ENCODE results near the gene KISS1R. TPM values are rescaled to one million over a fixed set of nuclear protein-coding genes. Genes with fewer than 3 reads are reported as not detected.

Gene KISS1R
- total RNA-seq, 2 experiments from 2014 or later: 0.55 to 1.1 TPM

GRCh38 chr19:927780-928401, 10.8 kb downstream of the KISS1R start:
- H3K27me3 Mint-ChIP-seq (ENCODE audit: low read depth): no peaks in the 10 kb centered on the region
- peaks cover 15% of the 10 kb centered on the region for H3K36me3 Mint-ChIP-seq (ENCODE audit: low read depth)
- no peaks in the 10 kb centered on the region for H3K9me3 Mint-ChIP-seq (ENCODE audit: insufficient read depth)
- DNase-seq (no peak), ATAC-seq (no peak)
- peak overlapping the region; percentile 46 for H3K4me3 Mint-ChIP-seq
- ChIA-PET CTCF (no interaction called here), POLR2A (no interaction called here)
- H3K27ac Mint-ChIP-seq: no peak overlapping the region
- peaks cover 16% of the 10 kb centered on the region for H3K4me1 Mint-ChIP-seq (ENCODE audit: low read depth)

GRCh38 chr19:928471-929202, 11.5 kb downstream of the KISS1R start:
- Mint-ChIP-seq H3K36me3 (ENCODE audit: low read depth) (peaks cover 15% of the 10 kb centered on the region), H3K27ac (no peak overlapping the region), H3K4me3 (no peak overlapping the region), H3K9me3 (ENCODE audit: insufficient read depth) (no peaks in the 10 kb centered on the region), H3K4me1 (ENCODE audit: low read depth) (peaks cover 23% of the 10 kb centered on the region), H3K27me3 (ENCODE audit: low read depth) (no peaks in the 10 kb centered on the region)
- ATAC-seq (no peak), DNase-seq (no peak)
- ChIA-PET POLR2A (no interaction called here), CTCF (no interaction called here)

GRCh38 chr19:929203-929890, 12.2 kb downstream of the KISS1R start:
- ATAC-seq (no peak), DNase-seq (no peak)
- Mint-ChIP-seq H3K9me3 (ENCODE audit: insufficient read depth) (no peaks in the 10 kb centered on the region), H3K36me3 (ENCODE audit: low read depth) (peaks cover 15% of the 10 kb centered on the region), H3K4me1 (ENCODE audit: low read depth) (peaks cover 18% of the 10 kb centered on the region), H3K27me3 (ENCODE audit: low read depth) (no peaks in the 10 kb centered on the region), H3K4me3 (no peak overlapping the region), H3K27ac (no peak overlapping the region)
- ChIA-PET POLR2A (no interaction called here), CTCF (no interaction called here)

GRCh38 chr19:929891-930258, 12.7 kb downstream of the KISS1R start:
- DNase-seq (no peak), ATAC-seq (no peak)
- CTCF ChIA-PET: no interaction called here
- Mint-ChIP-seq H3K27me3 (ENCODE audit: low read depth) (no peaks in the 10 kb centered on the region), H3K27ac (no peak overlapping the region), H3K36me3 (ENCODE audit: low read depth) (peaks cover 15% of the 10 kb centered on the region), H3K4me1 (ENCODE audit: low read depth) (peaks cover 19% of the 10 kb centered on the region), H3K4me3 (no peak overlapping the region), H3K9me3 (ENCODE audit: insufficient read depth) (no peaks in the 10 kb centered on the region)
- POLR2A ChIA-PET: interaction anchor here (0.6 to 0.9 kb wide), 2 partner anchors 54 to 55 kb away, joined by 3 read pairs; partner anchors contain the start of gene WDR18

- no peak overlapping the region for H3K4me3 Mint-ChIP-seq
- POLR2A ChIA-PET: interaction anchor here (1.0 kb wide), 1 partner anchor 30 kb away, joined by 4 read pairs; no protein-coding TSS in a partner anchor
- H3K36me3 Mint-ChIP-seq (ENCODE audit: low read depth): peaks cover 24% of the 10 kb centered on the region
- H3K27me3 Mint-ChIP-seq (ENCODE audit: low read depth): no peaks in the 10 kb centered on the region
- CTCF ChIA-PET: interaction anchor here (0.9 to 1.2 kb wide), 4 partner anchors 8 to 68 kb away, joined by 3 to 6 read pairs (median 3); partner anchors contain the start of gene WDR18
- no peaks in the 10 kb centered on the region for H3K9me3 Mint-ChIP-seq (ENCODE audit: insufficient read depth)
- peaks cover 24% of the 10 kb centered on the region for H3K4me1 Mint-ChIP-seq (ENCODE audit: low read depth)
- ATAC-seq (no peak), DNase-seq (no peak)
- no peak overlapping the region for H3K27ac Mint-ChIP-seq
These were observed 14.9 kb downstream of the KISS1R start for GRCh38 chr19:931860-932647.

GRCh38 chr19:932648-933552, 15.8 kb downstream of the KISS1R start:
- H3K36me3 Mint-ChIP-seq (ENCODE audit: low read depth): peaks cover 28% of the 10 kb centered on the region
- POLR2A ChIA-PET: interaction anchor here (1.0 kb wide), 1 partner anchor 29 kb away, joined by 4 read pairs; no protein-coding TSS in a partner anchor

GRCh38 chr19:933553-933882, 16.4 kb downstream of the KISS1R start:
- H3K27me3 Mint-ChIP-seq (ENCODE audit: low read depth): peaks cover 2% of the 10 kb centered on the region
- no peak for DNase-seq
- peaks cover 35% of the 10 kb centered on the region for H3K4me1 Mint-ChIP-seq (ENCODE audit: low read depth)
- H3K36me3 Mint-ChIP-seq (ENCODE audit: low read depth): peaks cover 30% of the 10 kb centered on the region
- no peak overlapping the region for H3K27ac Mint-ChIP-seq
- POLR2A ChIA-PET: no interaction called here
- no peaks in the 10 kb centered on the region for H3K9me3 Mint-ChIP-seq (ENCODE audit: insufficient read depth)
- no peak for ATAC-seq
- CTCF ChIA-PET: no interaction called here
- no peak overlapping the region for H3K4me3 Mint-ChIP-seq

More at GRCh38 chr19:932648-933552, 15.8 kb downstream of the KISS1R start:
- DNase-seq (peak; percentile 69), ATAC-seq (peak; percentile 80)
- H3K27me3 Mint-ChIP-seq (ENCODE audit: low read depth): no peaks in the 10 kb centered on the region
- H3K9me3 Mint-ChIP-seq (ENCODE audit: insufficient read depth): no peaks in the 10 kb centered on the region
- H3K4me1 Mint-ChIP-seq (ENCODE audit: low read depth): peaks cover 29% of the 10 kb centered on the region
- peak overlapping the region; percentile 81 for H3K27ac Mint-ChIP-seq
- peak overlapping the region; percentile 63 for H3K4me3 Mint-ChIP-seq
- CTCF ChIA-PET: interaction anchor here (0.9 to 1.2 kb wide), 4 partner anchors 9 to 69 kb away, joined by 3 to 6 read pairs (median 3); partner anchors contain the start of gene WDR18

GRCh38 chr19:934197-934840, 17.2 kb downstream of the KISS1R start:
- Mint-ChIP-seq H3K36me3 (ENCODE audit: low read depth) (peaks cover 29% of the 10 kb centered on the region), H3K27me3 (ENCODE audit: low read depth) (peaks cover 2% of the 10 kb centered on the region), H3K4me1 (ENCODE audit: low read depth) (peaks cover 38% of the 10 kb centered on the region), H3K9me3 (ENCODE audit: insufficient read depth) (no peaks in the 10 kb centered on the region), H3K4me3 (no peak overlapping the region), H3K27ac (no peak overlapping the region)
- DNase-seq (no peak), ATAC-seq (no peak)
- POLR2A ChIA-PET: no interaction called here
- CTCF ChIA-PET: no interaction called here

GRCh38 chr19:934865-935479, 17.8 kb downstream of the KISS1R start:
- Mint-ChIP-seq H3K36me3 (ENCODE audit: low read depth) (peaks cover 31% of the 10 kb centered on the region), H3K9me3 (ENCODE audit: insufficient read depth) (no peaks in the 10 kb centered on the region), H3K27ac (no peak overlapping the region), H3K4me1 (ENCODE audit: low read depth) (peaks cover 44% of the 10 kb centered on the region), H3K27me3 (ENCODE audit: low read depth) (peaks cover 3% of the 10 kb centered on the region), H3K4me3 (no peak overlapping the region)
- ChIA-PET CTCF (no interaction called here), POLR2A (no interaction called here)
- no peak for DNase-seq
- ATAC-seq: no peak

GRCh38 chr19:936175-936546, 19.0 kb downstream of the KISS1R start:
- Mint-ChIP-seq H3K4me3 (no peak overlapping the region), H3K9me3 (ENCODE audit: insufficient read depth) (no peaks in the 10 kb centered on the region), H3K27ac (no peak overlapping the region), H3K27me3 (ENCODE audit: low read depth) (peaks cover 7% of the 10 kb centered on the region), H3K4me1 (ENCODE audit: low read depth) (peaks cover 51% of the 10 kb centered on the region), H3K36me3 (ENCODE audit: low read depth) (peaks cover 31% of the 10 kb centered on the region)
- ATAC-seq: no peak
- ChIA-PET CTCF (interaction anchor here (0.8 kb wide), 1 partner anchor 48 kb away, joined by 3 read pairs; the partner anchor contains the start of gene WDR18), POLR2A (no interaction called here)
- no peak for DNase-seq

Measured in activated CD8-positive, alpha-beta T cell treated with anti-CD3 and anti-CD28 coated beads, Interleukin-2, amount 10 ng/mL, durations not matched to agents 7 days and 5 days (primary cell).